Naive B cell (primary cell): ENCODE measurements around the gene LY9. TPM values are rescaled to one million over a fixed set of nuclear protein-coding genes. Genes with fewer than 3 reads are reported as not detected.
A peak's percentile ranks its signal among the peaks of the same experiment; 100 is the strongest.
"Not testable (repeated sequence)": the region's sequence is repeated elsewhere in the genome, so short reads cannot be mapped to it uniquely, and the experiment has no call there.

Source experiments
- ATAC-seq, 2 donors: fragments of 150-1000 bp; cut with Tn5 transposase; 2 replicates each; pipeline ENCODE4 v1.10.0; 2021; ENCODE audit warnings: low read depth in 2 of 2, mild to moderate bottlenecking in 2 of 2, moderate library complexity in 2 of 2
- DNase-seq: peaks from one replicate; pipeline ENCODE4 v3.0.0; 2022
- H3K27ac Mint-ChIP-seq, 6 donors: one replicate each; pipeline ENCODE4 v1.8.0; 2020 to 2022; ENCODE audit warnings: mild to moderate bottlenecking in 6 of 6, mixed read lengths in 6 of 6, moderate library complexity in 5 of 6, inconsistent platforms in 2 of 6
- H3K27me3 Mint-ChIP-seq, 3 donors: one replicate each; pipeline ENCODE4 v1.8.0; 2021 to 2022; ENCODE audit warnings: mixed read lengths in 3 of 3, mild to moderate bottlenecking in 1 of 3
- H3K36me3 Mint-ChIP-seq, 2 donors: one replicate each; pipeline ENCODE4 v1.8.0; 2020 to 2022; ENCODE audit warnings: mixed read lengths in 2 of 2, inconsistent platforms in 1 of 2, mild to moderate bottlenecking in 1 of 2
- H3K4me1 Mint-ChIP-seq, 3 donors: one replicate each; pipeline ENCODE4 v1.8.0; 2020 to 2022; ENCODE audit warnings: mixed read lengths in 3 of 3, inconsistent platforms in 1 of 3, mild to moderate bottlenecking in 1 of 3, moderate library complexity in 1 of 3
- H3K4me3 Mint-ChIP-seq, 8 donors: one replicate each; pipeline ENCODE4 v1.8.0; 2020 to 2022; ENCODE audit warnings: mild to moderate bottlenecking in 8 of 8, mixed read lengths in 8 of 8, moderate library complexity in 8 of 8, inconsistent platforms in 2 of 8
- H3K9me3 Mint-ChIP-seq, 7 donors: one replicate each; pipeline ENCODE4 v1.8.0; 2020 to 2022; ENCODE audit warnings: mixed read lengths in 7 of 7, mild to moderate bottlenecking in 5 of 7, inconsistent platforms in 2 of 7, moderate library complexity in 1 of 7
- polyA plus RNA-seq, 6 donors: library from polyadenylated mRNA; unstranded; fragments of 300-500 nt; fragmentation: Illumina TruSeq; gene quantifications; one replicate each; pipeline ENCODE4 v1.2.3, GENCODE V29; 2021; ENCODE audit warnings: low read depth in 6 of 6

Gene LY9
- polyA plus RNA-seq, 6 donors from 2014 or later = 143 to 230 (median 167) TPM

- Mint-ChIP-seq H3K36me3 (no peaks in the 10 kb centered on the region), H3K27me3 (peaks cover 0 to 6% (median 0%) of the 10 kb centered on the region in 3 donors), H3K9me3 (no peaks in the 10 kb centered on the region), H3K4me3 (peak overlapping the region in 1 of 8 donors; percentile 57), H3K27ac (peak overlapping the region in 1 of 6 donors; percentile 3), H3K4me1 (peaks cover 8 to 14% (median 10%) of the 10 kb centered on the region in 3 donors)
- no peak for DNase-seq
- no peak for ATAC-seq
Observed at GRCh38 chr1:160874935-160875334, 79.0 kb downstream of the LY9 start.

GRCh38 chr1:160875591-160875990 lies 79.6 kb downstream of the LY9 start:
- ATAC-seq, H3K4me3 Mint-ChIP-seq, DNase-seq, H3K27ac Mint-ChIP-seq, H3K9me3 Mint-ChIP-seq, H3K36me3 Mint-ChIP-seq, H3K27me3 Mint-ChIP-seq: not testable (repeated sequence)
- H3K4me1 Mint-ChIP-seq = peaks cover 8 to 14% (median 10%) of the 10 kb centered on the region in 3 donors

DNA sequence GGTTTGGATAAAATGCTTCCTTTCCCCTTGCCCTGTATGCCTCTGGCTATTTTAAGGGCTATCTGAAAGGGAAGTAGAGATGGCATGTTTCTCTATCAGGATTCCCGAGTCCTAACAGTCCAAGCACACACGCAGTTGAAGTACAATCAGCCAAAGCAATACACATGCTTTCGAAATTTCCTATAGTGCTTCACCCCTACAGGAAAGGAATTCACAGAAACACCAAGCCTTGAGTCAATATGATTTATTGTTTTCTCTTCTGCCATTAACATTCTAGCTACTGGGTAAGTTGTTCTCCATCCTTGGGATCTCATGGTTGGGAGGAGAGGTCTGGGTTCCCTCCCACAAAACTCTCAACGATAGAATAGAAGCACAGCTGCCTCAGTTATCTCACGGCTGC lies 80.3 kb downstream of the LY9 start:
- Mint-ChIP-seq H3K4me3 (no peak overlapping the region), H3K9me3 (no peaks in the 10 kb centered on the region), H3K36me3 (no peaks in the 10 kb centered on the region), H3K4me1 (peaks cover 8 to 14% (median 10%) of the 10 kb centered on the region in 3 donors), H3K27ac (no peak overlapping the region), H3K27me3 (peaks cover 0 to 6% (median 0%) of the 10 kb centered on the region in 3 donors)
- DNase-seq = no peak
- ATAC-seq = no peak

GRCh38 chr1:160877221-160877620 lies 81.2 kb downstream of the LY9 start:
- peak; percentile 30 to 53 for ATAC-seq
- DNase-seq = no peak
- Mint-ChIP-seq H3K36me3 (no peaks in the 10 kb centered on the region), H3K27ac (peak overlapping the region in 1 of 6 donors; percentile 46), H3K4me1 (peaks cover 8 to 14% (median 10%) of the 10 kb centered on the region in 3 donors), H3K4me3 (no peak overlapping the region), H3K27me3 (peaks cover 0 to 6% (median 0%) of the 10 kb centered on the region in 3 donors), H3K9me3 (no peaks in the 10 kb centered on the region)

Other genes starting within 250 kb of the LY9 start
- 10 to 100 TPM in 5 of 6 donors, 1 to 10 TPM in 1; 8.5 to 20.6 (median 13.1) TPM for gene CD84, start 216.7 kb upstream of the LY9 start, polyA plus RNA-seq
- 10 to 100 TPM; 18.9 to 36.6 (median 23.0) TPM for gene SLAMF1, start 149.1 kb upstream of the LY9 start, polyA plus RNA-seq
- 100 to 1,000 TPM; 129 to 163 (median 153) TPM for gene CD48, start 84.4 kb upstream of the LY9 start, polyA plus RNA-seq
- 1 to 10 TPM in 5 of 6 donors, not detected in 1; 1.2 to 5.3 (median 3.0) TPM for gene SLAMF7, start 56.9 kb upstream of the LY9 start, polyA plus RNA-seq
- under 1 TPM in 5 of 6 donors, not detected in 1; 0.32 to 0.97 (median 0.71) TPM for gene CD244, start 66.7 kb downstream of the LY9 start, polyA plus RNA-seq
- not detected for gene ITLN1, start 89.0 kb downstream of the LY9 start, polyA plus RNA-seq
- not detected for gene ITLN2, start 158.6 kb downstream of the LY9 start, polyA plus RNA-seq
- gene F11R, start 225.0 kb downstream of the LY9 start, polyA plus RNA-seq = 1 to 10 TPM; 5.2 to 9.2 (median 6.7) TPM
- gene TSTD1, start 242.8 kb downstream of the LY9 start, polyA plus RNA-seq = 100 to 1,000 TPM; 477 to 790 (median 657) TPM
- 10 to 100 TPM in 3 of 6 donors, 1 to 10 TPM in 3; 4.4 to 23.9 (median 9.7) TPM for gene USF1, start 249.8 kb downstream of the LY9 start, polyA plus RNA-seq